Measurements from ENCODE around the gene CHST1.

DNA sequence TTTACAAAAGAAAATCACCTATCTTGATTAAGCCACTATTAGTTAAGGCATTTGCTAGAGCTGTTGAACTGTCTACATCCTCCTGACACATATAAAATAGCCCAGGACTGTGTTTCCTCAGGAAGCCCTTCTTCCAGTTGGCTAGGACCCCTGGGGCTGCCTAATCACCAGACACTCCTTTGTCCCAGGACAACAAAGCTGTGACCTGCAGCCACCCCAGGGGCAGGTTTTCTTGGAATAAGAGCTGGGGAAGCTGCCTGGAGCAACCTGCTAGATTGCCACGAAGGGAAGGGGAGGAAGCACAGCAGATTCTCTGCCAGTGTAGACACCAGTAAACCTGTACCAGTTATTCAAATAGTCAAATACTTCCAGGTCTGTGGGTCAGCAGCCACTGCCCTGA is 17.6 kb downstream of the CHST1 start:
- TF ChIP-seq, protein P1, sequence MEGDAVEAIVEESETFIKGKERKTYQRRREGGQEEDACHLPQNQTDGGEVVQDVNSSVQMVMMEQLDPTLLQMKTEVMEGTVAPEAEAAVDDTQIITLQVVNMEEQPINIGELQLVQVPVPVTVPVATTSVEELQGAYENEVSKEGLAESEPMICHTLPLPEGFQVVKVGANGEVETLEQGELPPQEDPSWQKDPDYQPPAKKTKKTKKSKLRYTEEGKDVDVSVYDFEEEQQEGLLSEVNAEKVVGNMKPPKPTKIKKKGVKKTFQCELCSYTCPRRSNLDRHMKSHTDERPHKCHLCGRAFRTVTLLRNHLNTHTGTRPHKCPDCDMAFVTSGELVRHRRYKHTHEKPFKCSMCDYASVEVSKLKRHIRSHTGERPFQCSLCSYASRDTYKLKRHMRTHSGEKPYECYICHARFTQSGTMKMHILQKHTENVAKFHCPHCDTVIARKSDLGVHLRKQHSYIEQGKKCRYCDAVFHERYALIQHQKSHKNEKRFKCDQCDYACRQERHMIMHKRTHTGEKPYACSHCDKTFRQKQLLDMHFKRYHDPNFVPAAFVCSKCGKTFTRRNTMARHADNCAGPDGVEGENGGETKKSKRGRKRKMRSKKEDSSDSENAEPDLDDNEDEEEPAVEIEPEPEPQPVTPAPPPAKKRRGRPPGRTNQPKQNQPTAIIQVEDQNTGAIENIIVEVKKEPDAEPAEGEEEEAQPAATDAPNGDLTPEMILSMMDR (IDR thresholded peaks at IDR 0.05; ENCODE audit: extremely low read depth in 1 of 2, insufficient read depth in 1 of 2, low read depth in 1 of 2, low read length in 2 of 2): no peak
- TF ChIP-seq POLR2A (IDR thresholded peaks at IDR 0.05; ENCODE audit: low read depth, low read length) (no peak), MYC (IDR thresholded peaks at IDR 0.05; ENCODE audit: low read depth, low read length) (no peak), FOS (IDR thresholded peaks at IDR 0.05; ENCODE audit: borderline replicate concordance, insufficient read depth, low read length) (no peak), EZH2 (IDR thresholded peaks at IDR 0.05; ENCODE audit: borderline replicate concordance, low read depth, low read length, severe bottlenecking) (no peak), POLR2AphosphoS5 (IDR thresholded peaks at IDR 0.05; ENCODE audit: insufficient read depth, low read depth, low read length) (no peak)
- TF ChIP-seq, protein P2, sequence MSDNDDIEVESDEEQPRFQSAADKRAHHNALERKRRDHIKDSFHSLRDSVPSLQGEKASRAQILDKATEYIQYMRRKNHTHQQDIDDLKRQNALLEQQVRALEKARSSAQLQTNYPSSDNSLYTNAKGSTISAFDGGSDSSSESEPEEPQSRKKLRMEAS (IDR thresholded peaks at IDR 0.05; ENCODE audit: insufficient read depth, insufficient read length): no peak

Measured in endothelial cell of umbilical vein (primary cell).